ENCODE results near the gene AMPD2.

The AMPD2 gene

DNA sequence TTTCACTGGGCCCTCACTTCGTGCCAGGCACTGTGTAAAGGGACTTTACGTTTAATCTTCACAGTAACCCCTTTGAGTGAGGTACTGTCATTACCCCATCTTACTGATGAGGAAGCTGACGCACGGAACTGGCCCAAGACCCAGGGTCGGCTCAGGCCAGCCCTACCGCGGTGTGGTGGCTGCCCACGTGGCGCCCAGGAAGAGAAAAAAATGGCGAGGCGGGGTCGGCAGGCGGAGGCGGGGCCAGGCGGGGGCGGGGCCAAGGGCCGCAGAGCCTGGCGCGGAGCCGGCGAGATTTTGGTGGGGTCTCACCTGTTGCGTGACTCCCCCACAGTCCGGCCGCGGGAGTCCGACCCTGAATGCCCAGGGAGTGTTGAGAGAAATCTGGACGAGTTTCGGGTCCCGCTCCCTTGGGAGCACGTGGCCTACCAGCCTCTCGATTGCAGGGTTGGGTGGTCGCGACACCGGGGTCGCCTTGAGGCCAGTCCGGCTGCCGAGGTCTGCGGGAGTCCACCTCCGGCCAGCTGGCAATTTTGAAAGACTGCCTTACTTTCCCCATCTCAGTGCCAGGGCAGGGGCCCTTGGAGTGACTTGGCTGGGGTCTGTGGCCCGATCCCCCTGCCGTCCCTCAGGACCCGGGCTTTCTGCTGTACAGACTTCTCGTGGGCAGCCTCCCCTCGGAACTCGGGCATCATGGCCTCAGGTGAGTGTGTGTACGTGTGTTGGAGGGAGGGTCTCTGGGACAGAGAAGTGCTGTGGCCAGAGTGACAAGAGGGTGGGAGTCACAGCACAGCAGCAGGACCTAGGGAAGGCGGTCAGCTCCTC lies at the start of gene AMPD2, which contains the start of gene GNAT2:
AMPD2 (plus strand) TSS at position 262 of the 825 bp plus-strand sequence. CDS start 1,339 bp downstream, outside the sequence.
GNAT2 (minus strand) TSS at position 41 of the 825 bp plus-strand sequence. CDS start 6,746 bp downstream, outside the sequence.
- in situ Hi-C loops (cut with MboI; ENCODE audit: low sequenced_read_pairs, unreplicated experiment) = loop anchor here (5.0 kb wide), 1 partner anchor 72 kb away; the partner anchor contains the start of gene GNAI3
- TF ChIP-seq, protein P1, sequence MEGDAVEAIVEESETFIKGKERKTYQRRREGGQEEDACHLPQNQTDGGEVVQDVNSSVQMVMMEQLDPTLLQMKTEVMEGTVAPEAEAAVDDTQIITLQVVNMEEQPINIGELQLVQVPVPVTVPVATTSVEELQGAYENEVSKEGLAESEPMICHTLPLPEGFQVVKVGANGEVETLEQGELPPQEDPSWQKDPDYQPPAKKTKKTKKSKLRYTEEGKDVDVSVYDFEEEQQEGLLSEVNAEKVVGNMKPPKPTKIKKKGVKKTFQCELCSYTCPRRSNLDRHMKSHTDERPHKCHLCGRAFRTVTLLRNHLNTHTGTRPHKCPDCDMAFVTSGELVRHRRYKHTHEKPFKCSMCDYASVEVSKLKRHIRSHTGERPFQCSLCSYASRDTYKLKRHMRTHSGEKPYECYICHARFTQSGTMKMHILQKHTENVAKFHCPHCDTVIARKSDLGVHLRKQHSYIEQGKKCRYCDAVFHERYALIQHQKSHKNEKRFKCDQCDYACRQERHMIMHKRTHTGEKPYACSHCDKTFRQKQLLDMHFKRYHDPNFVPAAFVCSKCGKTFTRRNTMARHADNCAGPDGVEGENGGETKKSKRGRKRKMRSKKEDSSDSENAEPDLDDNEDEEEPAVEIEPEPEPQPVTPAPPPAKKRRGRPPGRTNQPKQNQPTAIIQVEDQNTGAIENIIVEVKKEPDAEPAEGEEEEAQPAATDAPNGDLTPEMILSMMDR (IDR thresholded peaks at IDR 0.05; ENCODE audit: borderline replicate concordance, control extremely low read depth, extremely low read depth, insufficient read depth, missing control alignments) = no peak
- peak; percentile 92 for DNase-seq (ENCODE audit: low spot score)

GRCh38 chr1:109570414-109570813 lies 49.2 kb upstream of the AMPD2 start:
- no peak for DNase-seq (ENCODE audit: low spot score)
- TF ChIP-seq, protein P1 (IDR thresholded peaks at IDR 0.05; ENCODE audit: borderline replicate concordance, control extremely low read depth, extremely low read depth, insufficient read depth, missing control alignments) = no peak
- in situ Hi-C loops (cut with MboI; ENCODE audit: low sequenced_read_pairs, unreplicated experiment) = no loop called here

DNA sequence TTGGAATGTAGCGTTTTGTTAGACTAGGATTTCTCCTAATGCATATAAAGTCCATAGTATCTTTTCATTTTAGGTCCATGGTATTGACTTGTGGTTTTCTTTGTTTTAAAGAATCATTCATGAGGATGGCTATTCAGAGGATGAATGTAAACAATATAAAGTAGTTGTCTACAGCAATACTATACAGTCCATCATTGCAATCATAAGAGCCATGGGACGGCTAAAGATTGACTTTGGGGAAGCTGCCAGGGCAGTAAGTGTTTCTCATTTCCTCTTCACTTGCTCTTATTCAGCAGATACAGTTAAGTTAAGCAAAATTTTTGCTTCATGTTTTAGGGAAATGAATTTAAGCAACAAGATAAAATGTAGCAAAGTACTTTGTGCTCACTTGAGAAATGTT lies 45.9 kb upstream of the AMPD2 start:
- DNase-seq (ENCODE audit: low spot score) = no peak
- TF ChIP-seq, protein P1 (IDR thresholded peaks at IDR 0.05; ENCODE audit: borderline replicate concordance, control extremely low read depth, extremely low read depth, insufficient read depth, missing control alignments) = no peak
- in situ Hi-C loops (cut with MboI; ENCODE audit: low sequenced_read_pairs, unreplicated experiment) = no loop called here

DNA sequence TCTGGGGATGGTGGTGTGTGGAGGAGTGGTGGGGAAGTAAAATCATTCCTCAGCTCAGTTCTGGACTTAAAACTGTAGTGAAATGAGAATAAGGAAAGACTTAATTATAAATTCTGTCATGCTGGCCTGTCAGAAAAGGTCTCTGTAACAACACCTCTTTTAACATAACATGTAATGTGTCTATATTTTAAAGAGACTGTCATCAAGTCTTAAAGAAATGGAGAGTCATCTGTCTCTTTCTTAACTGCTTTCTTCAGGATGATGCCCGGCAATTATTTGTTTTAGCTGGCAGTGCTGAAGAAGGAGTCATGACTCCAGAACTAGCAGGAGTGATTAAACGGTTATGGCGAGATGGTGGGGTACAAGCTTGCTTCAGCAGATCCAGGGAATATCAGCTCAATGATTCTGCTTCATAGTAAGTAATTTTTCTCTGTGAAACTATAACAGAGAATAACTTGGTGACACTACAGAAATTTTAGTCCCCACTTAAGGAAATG lies 40.6 kb upstream of the AMPD2 start:
- no peak for DNase-seq (ENCODE audit: low spot score)
- TF ChIP-seq, protein P1 (IDR thresholded peaks at IDR 0.05; ENCODE audit: borderline replicate concordance, control extremely low read depth, extremely low read depth, insufficient read depth, missing control alignments) = no peak

GRCh38 chr1:109579491-109579890 lies 40.1 kb upstream of the AMPD2 start:
- in situ Hi-C loops (cut with MboI; ENCODE audit: low sequenced_read_pairs, unreplicated experiment) = no loop called here
- TF ChIP-seq, protein P1 (IDR thresholded peaks at IDR 0.05; ENCODE audit: borderline replicate concordance, control extremely low read depth, extremely low read depth, insufficient read depth, missing control alignments) = no peak
- no peak for DNase-seq (ENCODE audit: low spot score)

More for the DNA sequence above, 40.6 kb upstream of the AMPD2 start:
- in situ Hi-C loops (cut with MboI; ENCODE audit: low sequenced_read_pairs, unreplicated experiment) = no loop called here

DNA sequence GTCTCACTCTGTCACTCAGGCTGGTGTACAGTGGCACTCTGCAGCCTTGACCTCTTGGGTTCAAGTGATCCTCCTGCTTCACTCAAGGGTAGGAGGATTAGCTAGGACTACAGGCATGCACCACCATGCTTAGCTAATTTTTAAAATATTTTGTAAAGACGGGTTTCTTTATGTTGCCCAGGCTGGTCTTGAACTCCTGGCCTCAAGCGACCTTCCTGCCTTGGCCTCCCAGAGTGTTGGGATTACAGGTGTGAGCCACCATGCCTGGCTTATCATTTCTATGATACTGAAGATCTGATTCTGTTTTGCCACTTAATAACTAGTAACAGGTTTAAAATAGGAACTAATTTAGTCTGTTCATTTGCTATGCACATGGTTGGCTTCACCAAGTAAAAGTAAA lies 37.6 kb upstream of the AMPD2 start:
- TF ChIP-seq, protein P1 (IDR thresholded peaks at IDR 0.05; ENCODE audit: borderline replicate concordance, control extremely low read depth, extremely low read depth, insufficient read depth, missing control alignments) = no peak
- in situ Hi-C loops (cut with MboI; ENCODE audit: low sequenced_read_pairs, unreplicated experiment) = no loop called here
- DNase-seq (ENCODE audit: low spot score) = no peak
